SK-N-SH treated with all-trans-retinoic acid at 6 μM for 48 hours (cell line): ENCODE data around the gene LSR.

Experiments used
- ATAC-seq: fragments of 200-7000 bp; cut with Tn5 transposase; 3 replicates; pipeline ENCODE4 v1.9.1; 2020; ENCODE audit warnings: mild to moderate bottlenecking, moderate library complexity
- BACH2 ChIP-seq: fragments of 250-450 bp; sonication (Bioruptor Pico); IDR thresholded peaks from 2 replicates; pipeline ENCODE4 v1.9.0; 2021; ENCODE audit warnings: mild to moderate bottlenecking, borderline replicate concordance
- CREB5 ChIP-seq: fragments of 250-450 bp; sonication (Bioruptor Pico); IDR thresholded peaks from 2 replicates; pipeline ENCODE4 v1.5.1; 2020; ENCODE audit warnings: low read depth, mild to moderate bottlenecking, moderate library complexity
- CSDC2 ChIP-seq: fragments of 250-450 bp; sonication (Bioruptor Pico); IDR thresholded peaks from 2 replicates; pipeline ENCODE4 v1.5.0; 2020; ENCODE audit warnings: mild to moderate bottlenecking, moderate library complexity
- CSRNP3 ChIP-seq: fragments of 250-450 bp; sonication (Bioruptor Pico); IDR thresholded peaks from 2 replicates; pipeline ENCODE4 v1.5.1; 2021; ENCODE audit warnings: mild to moderate bottlenecking, moderate library complexity
- ESRRG ChIP-seq: fragments of 250-450 bp; sonication (Bioruptor Pico); IDR thresholded peaks from 2 replicates; pipeline ENCODE4 v1.6.1; 2021; ENCODE audit warnings: mild to moderate bottlenecking
- GLIS3 ChIP-seq: fragments of 250-450 bp; sonication (Bioruptor Pico); IDR thresholded peaks from 2 replicates; pipeline ENCODE4 v1.5.0; 2020; ENCODE audit warnings: mild to moderate bottlenecking, moderate library complexity
- OSR1 ChIP-seq: fragments of 250-450 bp; sonication (Bioruptor Pico); IDR thresholded peaks from 2 replicates; pipeline ENCODE4 v1.8.0; 2022; ENCODE audit warnings: moderate library complexity, mild to moderate bottlenecking, inconsistent platforms
- POU6F1 ChIP-seq: fragments of 250-450 bp; sonication (Bioruptor Pico); IDR thresholded peaks from 2 replicates; pipeline ENCODE4 v1.8.0; 2021; ENCODE audit warnings: low read depth, mild to moderate bottlenecking, moderate library complexity, borderline replicate concordance
- PPARA ChIP-seq: fragments of 250-450 bp; sonication (Bioruptor Pico); IDR thresholded peaks from 2 replicates; pipeline ENCODE4 v1.5.0; 2020; ENCODE audit warnings: mild to moderate bottlenecking, borderline replicate concordance
- RARB ChIP-seq: fragments of 250-450 bp; sonication (Bioruptor Pico); IDR thresholded peaks from 2 replicates; pipeline ENCODE4 v1.8.0; 2021; ENCODE audit warnings: mild to moderate bottlenecking, moderate library complexity
- SNAI2 ChIP-seq: fragments of 250-450 bp; sonication (Bioruptor Pico); IDR thresholded peaks from 2 replicates; pipeline ENCODE4 v1.5.0; 2020; ENCODE audit warnings: mild to moderate bottlenecking, moderate library complexity
- TCF4 ChIP-seq: fragments of 250-450 bp; sonication (Bioruptor Pico); IDR thresholded peaks from 2 replicates; pipeline ENCODE4 v1.8.0; 2021; ENCODE audit warnings: mild to moderate bottlenecking, moderate library complexity, borderline replicate concordance
- TOX ChIP-seq: fragments of 250-450 bp; sonication (Bioruptor Pico); IDR thresholded peaks from 2 replicates; pipeline ENCODE4 v1.8.0; 2021; ENCODE audit warnings: mild to moderate bottlenecking, moderate library complexity, borderline replicate concordance
- TSHZ2 ChIP-seq: fragments of 250-450 bp; sonication (Bioruptor Pico); IDR thresholded peaks from 2 replicates; pipeline ENCODE4 v1.5.0; 2020; ENCODE audit warnings: mild to moderate bottlenecking, moderate library complexity
- ZC3H10 ChIP-seq: fragments of 250-450 bp; sonication (Bioruptor Pico); IDR thresholded peaks from 2 replicates; pipeline ENCODE4 v1.5.1; 2021; ENCODE audit warnings: mild to moderate bottlenecking, moderate library complexity
- ZNF565 ChIP-seq: fragments of 450-650 bp; formaldehyde crosslinking; conservative IDR thresholded peaks from 2 replicates; pipeline ENCODE4 v1.5.0; 2020; ENCODE audit warnings: low read depth, mild to moderate bottlenecking, moderate library complexity
- ZNF70 ChIP-seq: fragments of 450-650 bp; formaldehyde crosslinking; IDR thresholded peaks from 2 replicates; pipeline ENCODE4 v1.5.0; 2020; ENCODE audit warnings: mild to moderate bottlenecking, moderate library complexity
- ZNF8 ChIP-seq: fragments of 450-650 bp; formaldehyde crosslinking; IDR thresholded peaks from 2 replicates; pipeline ENCODE4 v1.5.0; 2020; ENCODE audit warnings: mild to moderate bottlenecking, moderate library complexity

LSR gene

GRCh38 chr19:35272122-35272719, 23.4 kb downstream of the LSR start:
- TF ChIP-seq CSDC2 (CRISPR knock-in tag), result no peak
- no peak for TF ChIP-seq ZC3H10
- no peak for TF ChIP-seq CSRNP3 (CRISPR knock-in tag)
- no peak for TF ChIP-seq TSHZ2 (CRISPR knock-in tag)
- no peak for TF ChIP-seq BACH2 (CRISPR knock-in tag)
- no peak for TF ChIP-seq SNAI2 (CRISPR knock-in tag)
- TF ChIP-seq GLIS3, result no peak
- TF ChIP-seq RARB (CRISPR knock-in tag), result no peak
- TF ChIP-seq TOX (CRISPR knock-in tag), result no peak
- TF ChIP-seq ESRRG (CRISPR knock-in tag), result no peak
- no peak for TF ChIP-seq ZNF8 (CRISPR knock-in tag)
- TF ChIP-seq CREB5 (CRISPR knock-in tag), result no peak
- TF ChIP-seq POU6F1 (CRISPR knock-in tag), result no peak
- TF ChIP-seq OSR1 (CRISPR knock-in tag), result no peak
- no peak for TF ChIP-seq TCF4 (CRISPR knock-in tag)
- TF ChIP-seq ZNF70 (CRISPR knock-in tag), result no peak
- ATAC-seq, result no peak

- no peak for ATAC-seq
- no peak for TF ChIP-seq CSRNP3 (CRISPR knock-in tag)
- TF ChIP-seq PPARA (CRISPR knock-in tag), result no peak
- no peak for TF ChIP-seq ZNF70 (CRISPR knock-in tag)
- no peak for TF ChIP-seq ZNF8 (CRISPR knock-in tag)
- TF ChIP-seq CSDC2 (CRISPR knock-in tag), result no peak
- TF ChIP-seq ZC3H10, result no peak
- TF ChIP-seq ZNF565 (CRISPR knock-in tag), result no peak
- no peak for TF ChIP-seq GLIS3
- no peak for TF ChIP-seq TOX (CRISPR knock-in tag)
- no peak for TF ChIP-seq BACH2 (CRISPR knock-in tag)
- TF ChIP-seq ESRRG (CRISPR knock-in tag), result no peak
- no peak for TF ChIP-seq OSR1 (CRISPR knock-in tag)
- no peak for TF ChIP-seq POU6F1 (CRISPR knock-in tag)
Measured at GRCh38 chr19:35272954-35273649, 24.3 kb downstream of the LSR start.
